NCI-H524 treated with DMSO at 0.1 percent for 48 hours (cell line): ENCODE results near the gene SLC13A4.
"Not testable (repeated sequence)": the region's sequence is repeated elsewhere in the genome, so short reads cannot be mapped to it uniquely, and the experiment has no call there.

Experiments
- DNase-seq: peaks from one replicate; lab custom pipeline; 2025; lab: John Stamatoyannopoulos, UW

Gene SLC13A4

DNA sequence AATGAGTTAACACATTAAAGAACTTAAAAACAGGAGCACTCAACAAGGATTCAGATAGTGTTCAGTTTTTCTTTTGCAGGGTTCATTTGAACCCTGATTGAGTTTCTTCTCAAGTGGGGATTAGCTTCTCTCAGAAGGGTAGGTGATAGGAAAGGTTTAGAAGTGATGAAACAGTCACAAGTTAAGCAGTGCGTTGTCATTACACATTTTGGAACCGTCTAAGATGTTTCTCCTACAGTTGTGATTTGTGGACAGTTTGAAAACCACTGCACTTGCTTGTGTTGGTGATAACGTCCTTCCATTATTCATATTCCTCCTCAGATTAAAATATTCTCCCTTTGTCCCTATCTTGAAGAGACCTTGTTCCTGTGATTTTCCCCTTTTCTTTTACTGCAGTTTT lies 62.9 kb downstream of the SLC13A4 start:
- DNase-seq, result no peak

DNA sequence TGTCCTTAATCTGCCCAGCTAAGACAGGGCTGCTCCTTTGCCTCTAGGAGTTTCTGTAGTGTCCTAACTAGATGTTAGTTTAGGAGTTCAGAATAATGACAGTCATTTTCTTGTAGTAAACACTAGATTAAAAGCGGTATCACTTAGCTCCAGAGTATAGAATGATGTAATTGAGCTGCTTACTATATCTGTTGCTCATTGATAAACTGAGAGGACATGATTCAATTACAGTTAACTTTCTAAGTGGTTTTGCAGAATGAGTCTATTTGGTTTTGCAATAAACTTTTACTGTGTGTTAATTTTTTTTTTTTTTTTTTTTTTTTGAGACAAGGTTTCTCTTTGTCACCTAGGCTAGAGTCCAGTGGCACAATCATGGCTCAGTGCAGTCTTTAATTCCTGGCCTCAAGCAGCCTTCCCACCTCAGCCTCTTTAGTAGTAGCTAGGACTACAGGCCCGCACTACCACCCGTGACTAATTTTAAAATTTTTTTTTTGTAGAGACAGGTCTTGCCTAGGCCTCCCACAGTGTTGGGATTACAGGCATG lies 63.9 kb downstream of the SLC13A4 start:
- no peak for DNase-seq

DNA sequence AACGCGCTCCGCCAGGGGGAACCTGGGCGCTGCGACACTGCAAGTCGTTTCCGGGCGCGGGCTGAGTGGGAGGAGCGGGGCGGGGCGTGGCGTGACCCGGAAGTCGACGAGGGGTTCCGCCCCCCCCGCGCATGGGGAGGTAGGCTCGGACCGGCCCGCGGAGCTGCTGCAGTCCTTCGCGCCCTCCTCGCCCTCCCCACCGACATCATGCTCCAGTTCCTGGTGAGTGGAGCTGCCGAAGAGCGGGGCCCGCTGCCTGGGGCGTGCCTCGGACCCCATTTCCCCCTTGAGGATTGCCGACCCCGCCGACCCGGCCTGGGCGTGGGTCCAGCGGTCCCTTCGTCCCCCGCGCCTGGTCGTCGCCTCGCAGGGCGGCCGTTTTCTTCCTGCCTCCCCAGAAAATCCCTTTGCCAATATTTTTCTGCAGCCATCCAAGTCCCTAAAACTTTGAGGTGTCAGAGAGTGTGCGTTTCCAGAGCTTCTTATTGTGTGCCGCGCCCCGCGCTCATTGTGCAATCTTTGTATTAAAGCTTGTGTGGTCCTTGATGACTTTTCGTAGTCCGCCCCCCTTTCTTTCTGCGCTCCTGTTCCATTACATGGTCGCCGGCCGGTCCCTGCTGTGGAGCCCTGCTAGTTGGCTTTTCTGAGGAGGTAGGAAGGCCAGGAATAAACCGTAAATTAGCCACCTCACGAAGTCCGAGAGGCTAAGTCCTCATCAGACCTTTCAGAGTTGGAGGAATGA lies 65.4 kb downstream of the SLC13A4 start, which contains the start of gene STMP1:
TSS of gene STMP1 (plus strand) at position 142 of the 742 bp plus-strand sequence.
- DNase-seq, result peak; percentile 40

DNA sequence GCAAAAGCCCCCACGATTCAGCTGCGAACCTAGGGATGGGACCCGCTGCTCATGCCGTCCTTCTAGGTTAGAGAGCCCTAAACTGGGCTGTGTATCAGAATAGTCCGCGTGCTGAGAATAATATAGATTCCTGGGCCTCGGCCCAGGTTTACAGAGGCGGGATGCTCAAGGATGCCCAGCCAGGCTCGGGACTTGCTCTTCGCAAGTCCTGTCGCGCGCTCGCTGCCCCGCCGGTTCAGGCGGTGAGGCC lies 65.9 kb downstream of the SLC13A4 start:
- no peak for DNase-seq

DNA sequence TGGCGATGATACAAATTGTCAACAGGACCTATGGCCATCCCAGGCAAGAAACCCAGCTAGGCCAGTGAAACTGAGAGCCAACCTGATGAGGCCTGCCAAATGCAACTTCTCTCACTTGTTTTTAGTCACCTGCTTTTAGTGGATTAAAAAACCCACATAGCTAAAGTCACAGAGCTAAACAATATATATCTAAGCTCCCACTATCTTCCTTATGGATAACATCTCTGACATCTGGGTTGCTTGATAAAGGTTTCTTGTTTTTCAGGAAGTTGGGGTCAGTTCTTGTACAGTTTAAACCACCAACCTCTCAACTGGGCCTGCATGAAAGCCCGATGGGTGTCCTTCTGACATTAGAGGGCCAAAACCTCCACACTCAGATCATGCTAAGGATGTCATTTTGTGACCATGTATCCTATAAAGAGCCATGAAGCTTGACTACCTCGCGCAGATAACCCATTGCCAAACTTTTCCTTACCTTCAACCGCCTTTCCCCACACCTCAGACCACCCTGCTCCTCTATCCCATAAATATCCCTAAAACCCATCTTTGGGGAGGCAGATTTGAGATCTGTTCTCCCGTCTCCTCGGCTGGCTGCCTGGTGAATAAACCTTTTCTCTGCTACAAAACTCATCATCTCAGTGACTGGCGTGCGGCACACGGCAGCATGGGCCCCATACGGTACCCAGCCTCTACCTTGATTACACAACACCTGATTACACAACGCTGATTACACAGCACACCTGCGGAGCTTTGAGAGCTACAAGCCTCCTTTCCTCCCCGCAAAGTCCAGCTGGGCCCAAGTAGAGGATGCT lies 66.5 kb downstream of the SLC13A4 start:
- no peak for DNase-seq

DNA sequence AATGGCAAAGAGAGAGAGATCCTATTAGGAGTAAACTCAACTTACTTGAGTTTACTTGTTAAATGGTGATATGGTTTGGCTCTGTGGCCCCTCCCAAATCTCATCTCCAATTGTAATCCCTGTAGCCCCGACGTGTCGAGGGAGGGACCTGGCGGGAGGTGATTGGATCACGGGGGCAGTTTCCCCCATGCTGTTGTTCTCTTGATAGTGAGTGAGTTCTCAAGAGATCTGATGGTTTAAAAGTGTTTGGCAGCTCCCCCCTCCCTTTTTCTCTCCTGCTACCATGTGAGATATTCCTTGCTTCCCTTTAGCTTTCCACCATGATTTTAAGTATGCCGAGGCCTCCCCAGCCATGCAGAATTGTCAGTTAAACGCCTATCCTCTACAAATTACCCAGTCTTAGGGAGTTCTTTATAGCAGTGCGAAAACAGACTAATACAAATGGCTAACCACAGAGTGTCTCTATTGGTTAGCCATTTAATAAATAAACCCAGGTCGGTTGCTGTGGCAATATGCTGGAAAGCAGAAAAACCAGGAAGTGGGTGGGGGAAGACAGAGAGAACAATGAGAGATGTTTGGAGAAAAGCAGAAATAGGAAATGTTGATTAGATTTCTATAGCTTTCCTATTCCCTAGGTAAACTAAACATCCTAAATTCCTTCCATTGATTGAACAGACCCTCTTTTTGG lies 68.7 kb downstream of the SLC13A4 start:
- DNase-seq, result no peak

DNA sequence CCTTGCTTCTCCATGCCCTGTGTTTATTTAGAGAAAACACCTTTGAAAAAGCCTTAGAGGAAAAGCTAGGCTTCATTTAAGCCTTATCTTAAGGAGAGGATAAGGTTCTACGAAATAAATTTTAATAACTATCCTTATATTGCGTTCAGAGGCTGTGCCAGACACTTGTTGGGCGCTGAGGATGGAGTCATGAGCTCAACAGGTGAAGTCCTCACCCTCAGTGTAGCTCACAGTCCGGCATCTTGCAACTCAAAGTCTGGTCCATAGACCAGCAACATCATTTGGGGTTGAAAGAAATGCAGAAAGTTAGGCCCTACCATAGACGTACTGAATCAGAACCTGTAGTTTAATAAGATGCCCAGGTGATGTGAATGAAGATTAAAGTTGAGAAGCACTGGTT lies 69.4 kb downstream of the SLC13A4 start:
- DNase-seq, result no peak

DNA sequence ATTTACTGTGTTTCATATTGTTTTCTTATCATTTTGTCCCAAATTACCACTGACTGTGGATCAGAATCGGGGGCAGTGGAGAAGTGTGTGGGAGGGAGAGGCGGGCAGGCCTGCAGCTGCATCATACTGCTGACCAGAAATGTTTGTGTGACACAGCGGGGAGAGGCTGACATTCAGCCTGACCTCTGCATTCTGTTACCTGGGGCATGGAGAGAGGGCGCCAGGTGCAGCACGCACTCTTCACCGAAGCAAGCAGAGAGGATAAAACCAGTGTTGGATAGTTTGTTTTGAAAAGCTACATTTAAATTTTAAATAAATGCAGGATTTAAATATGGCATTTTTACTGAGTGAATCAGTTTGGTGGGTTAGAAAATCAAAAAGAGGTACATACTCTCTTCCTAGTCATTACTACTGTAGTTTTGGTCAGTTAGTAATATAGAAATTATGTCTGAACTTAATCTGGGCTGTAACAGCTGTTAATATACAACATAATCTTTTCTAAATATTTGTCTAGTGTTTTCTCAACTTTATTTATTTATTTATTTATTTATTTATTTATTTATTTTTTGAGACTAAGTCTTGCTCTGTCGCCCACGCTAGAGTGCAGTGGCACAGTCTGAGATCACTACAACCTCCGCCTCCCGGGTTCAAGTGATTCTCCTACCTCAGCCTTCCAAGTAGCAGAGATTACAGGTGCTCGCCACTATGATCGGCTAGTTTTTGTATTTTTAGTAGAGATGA lies 74.5 kb downstream of the SLC13A4 start:
- no peak for DNase-seq

DNA sequence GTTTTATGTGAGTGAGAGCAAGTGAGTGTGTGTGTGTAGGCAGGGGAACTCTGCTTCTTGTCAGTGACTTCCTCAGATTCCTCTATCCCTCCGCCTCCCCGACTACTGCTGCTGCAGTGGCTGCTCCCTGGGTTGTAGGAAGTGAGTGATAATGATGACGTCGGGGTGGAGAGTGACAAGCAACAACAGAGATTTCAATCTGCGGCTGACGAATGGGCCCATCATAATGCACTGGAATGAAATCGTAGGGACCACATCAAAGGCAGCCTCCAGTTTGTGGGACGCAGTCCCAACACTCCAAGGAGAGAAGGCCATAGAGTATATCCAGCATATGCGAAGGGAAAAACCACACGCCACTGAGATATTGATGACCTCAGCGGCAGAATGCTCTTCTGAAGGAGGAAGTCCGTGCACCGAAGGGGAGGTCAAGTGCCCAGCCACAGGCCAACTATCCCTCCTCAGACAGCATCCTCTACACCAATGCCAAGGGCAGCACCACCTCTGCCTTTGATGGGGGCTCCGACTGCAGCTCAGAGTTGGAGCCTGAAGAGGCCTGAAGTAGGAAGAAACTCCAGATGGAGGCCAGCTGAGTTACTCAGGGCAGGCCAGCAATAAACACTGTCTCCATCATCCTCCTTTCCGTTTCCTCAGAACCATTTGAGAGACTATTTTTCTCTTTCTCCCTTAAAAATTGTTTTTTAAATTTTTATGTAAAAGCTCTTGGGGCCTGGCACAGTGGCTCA lies 77.0 kb downstream of the SLC13A4 start:
- no peak for DNase-seq

DNA sequence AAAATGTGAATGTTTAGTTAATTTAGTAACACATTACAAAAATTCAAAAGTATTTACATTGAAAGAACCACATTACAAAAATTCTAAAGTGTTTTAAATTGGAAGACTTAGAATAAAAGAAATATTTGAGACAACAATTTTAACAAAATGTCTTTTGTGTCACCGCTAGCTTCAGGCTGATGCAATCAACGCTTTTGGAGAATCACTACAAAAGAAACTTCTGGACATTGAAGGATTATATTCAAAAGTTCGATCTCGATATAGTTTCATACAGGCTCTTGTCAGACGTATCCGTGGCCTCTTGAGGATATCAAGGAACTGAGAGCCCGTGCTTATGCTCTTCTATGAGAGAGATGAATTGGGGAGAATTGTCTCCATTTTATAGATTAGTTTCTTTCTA lies 79.8 kb downstream of the SLC13A4 start:
- DNase-seq, result no peak

DNA sequence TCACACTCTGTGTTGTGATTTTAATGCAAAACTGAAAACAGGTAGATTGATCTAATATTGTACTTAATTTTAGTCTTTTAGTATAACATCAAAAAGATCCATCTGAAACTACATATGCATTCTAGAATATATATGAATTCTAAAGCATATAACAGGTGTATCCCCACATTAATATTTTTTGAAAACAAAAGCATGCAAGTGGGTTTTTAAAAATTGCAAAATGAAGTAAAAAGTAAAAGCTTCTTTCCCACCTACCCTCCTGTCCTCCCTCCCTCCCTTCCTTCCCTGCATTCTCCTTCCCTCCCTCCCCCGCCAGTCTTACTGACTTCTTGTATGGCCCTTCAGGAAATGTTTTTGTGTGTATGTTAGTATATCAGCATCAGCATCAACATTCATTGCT lies 80.2 kb downstream of the SLC13A4 start:
- no peak for DNase-seq

DNA sequence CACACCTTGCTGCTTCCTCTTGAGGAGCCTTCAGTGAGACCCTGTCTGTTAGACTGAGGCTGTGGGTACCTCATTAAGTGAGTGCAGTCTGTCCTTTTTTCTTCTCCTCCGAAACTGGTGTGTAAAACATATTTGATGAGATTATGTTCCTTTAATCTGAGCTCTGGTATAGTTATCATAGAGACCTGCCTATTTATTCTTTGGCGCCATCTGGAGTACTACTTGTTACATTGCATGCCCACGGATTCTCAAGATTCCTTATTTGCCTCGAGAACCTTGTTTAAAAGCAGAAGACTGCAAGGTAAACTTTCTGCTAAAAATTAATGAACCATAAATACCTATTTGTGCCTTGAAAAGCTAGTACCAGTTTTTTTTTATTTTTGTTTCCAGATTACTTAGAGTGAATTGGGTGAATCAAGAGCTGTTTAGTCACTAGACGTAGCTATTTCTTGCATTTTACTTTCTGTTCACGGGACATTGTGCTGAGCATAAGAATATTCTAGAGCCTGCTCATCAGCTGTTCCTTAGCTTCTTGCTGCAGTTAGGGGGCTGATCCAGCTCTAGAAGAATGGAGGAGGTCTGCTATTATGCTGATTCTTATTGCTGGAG lies 82.6 kb downstream of the SLC13A4 start:
- DNase-seq, result no peak

DNA sequence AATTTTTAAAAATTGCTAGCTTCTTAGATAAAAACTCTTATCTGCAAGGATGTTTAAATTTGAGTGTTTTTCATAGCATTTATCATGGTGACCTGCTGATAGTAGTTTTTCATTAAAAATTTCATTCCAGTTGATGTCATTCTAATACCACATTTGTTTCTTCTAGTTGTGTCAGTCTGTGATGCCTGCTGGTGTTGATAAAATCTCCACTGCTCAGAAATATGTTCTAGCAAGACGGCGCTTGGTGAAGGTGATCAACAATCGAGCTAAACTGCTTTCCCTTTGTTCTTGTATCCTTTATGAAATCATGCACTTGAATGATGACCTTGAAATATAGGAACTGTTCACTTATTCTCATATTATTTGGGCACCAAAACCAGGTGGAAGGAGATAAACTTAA lies 83.3 kb downstream of the SLC13A4 start:
- DNase-seq, result no peak

DNA sequence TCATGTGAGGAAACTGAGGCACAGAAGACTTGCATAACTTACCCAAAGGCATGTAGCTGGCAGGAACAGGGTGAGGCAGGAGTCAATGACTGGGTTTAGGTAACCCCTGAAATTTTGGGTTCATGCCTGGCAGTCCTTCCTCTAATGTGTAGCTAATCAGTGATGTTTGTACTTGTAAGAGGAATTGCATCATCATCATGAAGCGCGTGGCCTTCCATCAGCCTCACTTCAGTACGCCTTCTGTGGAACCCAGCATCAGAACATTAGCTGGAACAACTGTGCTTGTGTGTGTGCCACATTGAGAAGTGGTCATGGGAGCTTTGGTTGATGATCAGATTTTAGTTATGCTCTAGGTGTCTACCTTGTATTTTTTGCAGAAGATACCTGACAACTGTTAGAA lies 83.8 kb downstream of the SLC13A4 start:
- DNase-seq, result no peak

DNA sequence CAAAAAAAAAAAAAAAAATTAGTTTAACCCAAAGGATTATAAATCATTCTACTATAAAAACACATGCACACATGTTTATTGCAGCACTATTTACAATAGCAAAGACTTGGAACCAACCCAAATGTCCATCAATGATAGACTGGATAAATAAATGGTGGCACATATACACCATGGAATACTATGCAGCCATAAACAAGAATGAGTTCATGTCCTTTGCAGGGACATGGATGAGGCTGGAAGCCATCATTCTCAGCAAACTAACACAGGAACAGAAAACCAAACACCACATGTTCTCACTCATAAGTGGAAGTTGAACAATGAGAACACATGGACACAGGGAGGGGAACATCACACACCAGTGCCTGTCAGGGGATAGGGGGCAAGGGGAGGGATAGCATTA lies 88.3 kb downstream of the SLC13A4 start:
- DNase-seq, result not testable (repeated sequence)

DNA sequence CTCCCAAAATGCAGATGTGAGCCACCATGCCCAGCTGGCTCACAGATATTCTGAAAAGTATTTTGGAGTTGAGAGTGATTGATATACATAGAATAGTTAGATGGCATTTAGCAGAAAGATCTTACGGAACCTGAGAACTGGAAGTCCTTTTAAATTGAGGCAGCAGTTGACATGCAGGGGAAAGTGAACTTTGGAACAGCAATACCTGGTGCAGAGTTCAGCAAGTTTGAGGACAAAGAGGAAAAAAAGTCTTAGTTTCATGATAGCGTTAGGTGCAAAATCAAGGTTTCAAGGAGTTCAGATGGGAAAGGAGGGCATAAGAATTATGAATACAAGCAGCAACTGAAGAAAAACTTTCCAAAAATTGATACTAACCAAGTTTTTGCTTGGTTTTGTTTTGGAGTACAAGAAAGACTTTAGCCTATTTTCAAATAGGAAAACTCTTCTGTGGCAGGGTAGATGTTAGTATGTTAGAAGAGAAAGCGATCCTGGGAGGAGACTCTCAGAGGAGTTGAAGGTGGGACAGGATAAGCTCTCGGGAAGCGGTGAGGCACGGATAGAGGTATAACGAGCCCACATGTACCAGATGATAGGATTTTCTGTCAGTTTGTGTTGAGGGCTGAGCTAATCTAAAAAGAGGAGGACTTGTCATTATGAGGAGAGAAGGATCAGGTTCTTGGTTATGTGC lies 93.7 kb downstream of the SLC13A4 start:
- no peak for DNase-seq
